Right lobe of liver (tissue), 4 donors: ENCODE data around the gene AP3D1.

Experiments
- CTCF ChIP-seq, 4 donors: fragments of 200-600 bp in 3 of 4; fragments of 450-650 bp in 1 of 4; IDR thresholded peaks; one replicate each; pipeline versions ENCODE4 v1.5.1 to v1.8.0; 2016 to 2022; ENCODE audit warnings: antibody characterized with exemption in 4 of 4, mild to moderate bottlenecking in 2 of 4
- POLR2A ChIP-seq: fragments of 450-650 bp; IDR thresholded peaks from one replicate; pipeline ENCODE4 v1.6.1; 2017; ENCODE audit warnings: antibody characterized with exemption, mild to moderate bottlenecking
- donor health status: DM: no; HTN: no; CAD: no.
- donor health status: DM: no; HTN: no; CAD: no.
- donor health status: DM: no; HTN: yes; CAD: no.

GRCh38 chr19:2157452-2157851 lies 6.1 kb upstream of the AP3D1 start:
- no peak for TF ChIP-seq CTCF (IDR thresholded peaks at IDR 0.05)
- TF ChIP-seq POLR2A: no peak
